T-cell (primary cell): ENCODE data around the gene SCYL1. TPM values are rescaled to one million over a fixed set of nuclear protein-coding genes. Genes with fewer than 3 reads are reported as not detected.

Experiments
- ATAC-seq, 4 experiments: fragments of 200-7000 bp in 3 of 4; fragments of 150-1000 bp in 1 of 4; cut with Tn5 transposase; replicated peaks in 1 of 4; 1 replicate in 3 of 4; 2 replicates in 1 of 4; pipeline ENCODE4 v1.10.0; 2021; ENCODE audit warnings: moderate library complexity in 3 of 4, mild to moderate bottlenecking in 2 of 4, moderate number of reproducible peaks in 1 of 4
- CTCF ChIA-PET, 2 donors: fragments of 300-600 bp; sonication (Branson Sonifier 250); formaldehyde crosslinking; loops; one replicate each; lab custom pipeline; 2022; ENCODE audit warnings: antibody characterized with exemption in 2 of 2; lab: Charles Lee
- POLR2A ChIA-PET, 2 donors: fragments of 300-600 bp; sonication (Branson Sonifier 250); formaldehyde crosslinking; loops; one replicate each; lab custom pipeline; 2022; ENCODE audit warnings: antibody characterized with exemption in 2 of 2; lab: Charles Lee
- DNase-seq, 35 experiments: peaks; one replicate each; pipeline versions ENCODE4 v3.0.0 to v3.0.0-alpha.2; 2013 to 2023
- H3K27ac ChIP-seq: one replicate; pipeline ENCODE4 v1.5.1; 2013; ENCODE audit warnings: low read length
- H3K27me3 ChIP-seq, 2 experiments: replicated peaks in 1 of 2; 1 replicate in 1 of 2; 2 replicates in 1 of 2; pipeline versions ENCODE4 v1.6.1 to v1.7.0; 2013; ENCODE audit warnings: low read length in 1 of 2, mixed read lengths in 1 of 2; ENCODE audit not compliant: control insufficient read depth in 2 of 2, insufficient read depth in 2 of 2; ENCODE audit errors: extremely low read depth in 1 of 2
- H3K36me3 ChIP-seq, 2 donors: 1 replicate in 1 of 2; 2 replicates in 1 of 2; pipeline versions ENCODE4 v1.6.1 to v1.7.0; 2013; ENCODE audit warnings: low read length in 1 of 2; ENCODE audit not compliant: control insufficient read depth in 2 of 2, insufficient read depth in 1 of 2; ENCODE audit errors: extremely low read depth in 1 of 2
- H3K4me1 ChIP-seq, 2 experiments: 1 replicate in 1 of 2; 2 replicates in 1 of 2; pipeline versions ENCODE4 v1.6.1 to v1.7.0; 2013; ENCODE audit warnings: low read length in 2 of 2, mixed read lengths in 1 of 2; ENCODE audit not compliant: insufficient read depth in 2 of 2, control insufficient read depth in 1 of 2; ENCODE audit errors: extremely low read depth in 1 of 2
- H3K4me3 ChIP-seq, 2 donors: 1 replicate in 1 of 2; 2 replicates in 1 of 2; pipeline versions ENCODE4 v1.5.1 to v1.7.0; 2013; ENCODE audit warnings: mild to moderate bottlenecking in 2 of 2, low read length in 1 of 2, moderate library complexity in 1 of 2; ENCODE audit not compliant: control insufficient read depth in 1 of 2; ENCODE audit errors: extremely low read depth in 1 of 2
- H3K9me3 ChIP-seq: 2 replicates; pipeline ENCODE4 v1.7.0; 2013
- H3K27ac Mint-ChIP-seq, 2 donors: one replicate each; pipeline ENCODE4 v1.8.0; 2020 to 2021; ENCODE audit warnings: mild to moderate bottlenecking in 2 of 2, mixed read lengths in 2 of 2
- H3K27me3 Mint-ChIP-seq, 2 donors: one replicate each; pipeline ENCODE4 v1.8.0; 2021 to 2022; ENCODE audit warnings: mixed read lengths in 2 of 2
- H3K36me3 Mint-ChIP-seq: one replicate; pipeline ENCODE4 v1.8.0; 2021; ENCODE audit warnings: mixed read lengths
- H3K4me1 Mint-ChIP-seq, 3 donors: one replicate each; pipeline ENCODE4 v1.8.0; 2020 to 2022; ENCODE audit warnings: mixed read lengths in 3 of 3, mild to moderate bottlenecking in 1 of 3
- H3K4me3 Mint-ChIP-seq, 3 donors: one replicate each; pipeline ENCODE4 v1.8.0; 2020 to 2022; ENCODE audit warnings: mild to moderate bottlenecking in 3 of 3, mixed read lengths in 3 of 3, moderate library complexity in 3 of 3
- H3K9me3 Mint-ChIP-seq, 3 donors: one replicate each; pipeline ENCODE4 v1.8.0; 2020 to 2022; ENCODE audit warnings: mixed read lengths in 3 of 3
- whole genome bisulfite sequencing: methylation state at CpG from one replicate; pipeline ENCODE4 v1.1.5; 2013; ENCODE audit warnings: missing lambda C conversion rate; ENCODE audit not compliant: insufficient coverage; 5-methylcytosine and 5-hydroxymethylcytosine counted together
- total RNA-seq, 35 experiments: library from RNA in 6 of 35; stranded (reverse) in 6 of 35; fragments of 120-200 nt in 1 of 35; gene quantifications; one replicate each; pipeline versions ENCODE4 v1.2.1 to v1.2.4 and lab custom pipeline; 2013 to 2026

SCYL1 gene
- total RNA-seq, 5 donors from 2014 or later (not counting 1 experiment from before 2014, with no cell fraction given) = 66.4 to 96.8 (median 76.8) TPM

DNA sequence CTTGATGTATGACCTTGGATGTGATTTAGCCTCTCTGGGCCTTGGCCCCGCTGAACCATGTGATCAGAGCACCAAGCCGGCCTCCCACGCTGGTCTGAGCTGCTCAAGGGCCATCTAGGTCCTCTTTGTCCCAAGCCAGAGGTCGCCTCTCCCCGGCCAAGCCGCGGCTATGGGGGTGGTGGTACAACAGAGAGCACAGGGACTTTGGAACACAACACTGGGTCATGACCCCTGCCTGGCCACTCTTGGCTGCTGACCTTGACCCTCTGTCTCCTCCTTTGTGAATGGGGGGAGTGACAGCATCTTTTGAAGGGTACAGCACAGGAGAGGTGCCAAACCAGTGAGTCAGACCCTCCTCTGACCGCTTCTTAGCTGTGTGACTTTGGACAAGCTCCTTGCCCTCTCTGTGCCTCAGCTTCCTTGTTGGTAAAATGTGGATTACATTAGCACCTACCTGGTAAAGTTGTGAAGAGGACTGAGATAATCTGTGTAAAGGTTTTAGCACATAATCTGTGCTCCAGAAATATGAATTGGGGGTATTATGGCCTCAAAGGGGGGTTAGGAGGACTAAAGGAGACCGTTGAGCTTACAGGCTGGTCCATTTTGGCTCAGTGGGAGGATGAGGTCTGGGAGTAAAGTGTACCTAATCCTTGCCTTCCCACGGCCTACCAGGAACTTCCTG lies 4.7 kb downstream of the SCYL1 start:
- H3K27ac Mint-ChIP-seq = peak overlapping the region; percentile 74
- Histone ChIP-seq H3K27me3 (no peaks in the 10 kb centered on the region), H3K9me3 (no peaks in the 10 kb centered on the region), H3K27ac (peak overlapping the region; percentile 47), H3K4me1 (peaks cover 15 to 36% of the 10 kb centered on the region in 2 experiments), H3K36me3 (peaks cover 17 to 61% of the 10 kb centered on the region in 2 donors), H3K4me3 (no peak overlapping the region)
- ChIA-PET CTCF (interaction anchor here in 1 of 2 donors (0.5 kb wide), 1 partner anchor 379 kb away, joined by 3 read pairs; no protein-coding TSS in a partner anchor), POLR2A (interaction anchor here in 1 of 2 donors (0.5 kb wide), 1 partner anchor 37 kb away, joined by 8 read pairs; no protein-coding TSS in a partner anchor)
- H3K36me3 Mint-ChIP-seq = peaks cover 31% of the 10 kb centered on the region
- no peaks in the 10 kb centered on the region for H3K27me3 Mint-ChIP-seq
- H3K4me3 Mint-ChIP-seq = no peak overlapping the region
- DNase-seq (no peak), ATAC-seq (no peak)
- WGBS = 93% methylated on average over 4 of the region's 10 CpGs
- no peaks in the 10 kb centered on the region for H3K9me3 Mint-ChIP-seq
- peaks cover 25 to 35% (median 32%) of the 10 kb centered on the region in 3 donors for H3K4me1 Mint-ChIP-seq

GRCh38 chr11:65530157-65530496 lies 5.2 kb downstream of the SCYL1 start:
- Histone ChIP-seq H3K4me3 (no peak overlapping the region), H3K36me3 (peaks cover 19 to 61% of the 10 kb centered on the region in 2 donors), H3K27ac (peak overlapping the region; percentile 47), H3K4me1 (peaks cover 15 to 36% of the 10 kb centered on the region in 2 experiments), H3K27me3 (no peaks in the 10 kb centered on the region), H3K9me3 (no peaks in the 10 kb centered on the region)
- H3K4me3 Mint-ChIP-seq = no peak overlapping the region
- CTCF ChIA-PET = no interaction called here
- WGBS = 64% methylated on average over 5 of the region's 5 CpGs
- peaks cover 23 to 35% (median 32%) of the 10 kb centered on the region in 3 donors for H3K4me1 Mint-ChIP-seq
- peaks cover 31% of the 10 kb centered on the region for H3K36me3 Mint-ChIP-seq
- no peaks in the 10 kb centered on the region for H3K9me3 Mint-ChIP-seq
- POLR2A ChIA-PET = interaction anchor here in 1 of 2 donors (0.5 kb wide), 1 partner anchor 36 kb away, joined by 8 read pairs; no protein-coding TSS in a partner anchor
- no peaks in the 10 kb centered on the region for H3K27me3 Mint-ChIP-seq
- peak overlapping the region; percentile 74 for H3K27ac Mint-ChIP-seq
- peak; percentile 39 to 76 (median 56) for ATAC-seq
- DNase-seq = peak in 9 of 35 experiments; percentile 26 to 60 (median 47)

DNA sequence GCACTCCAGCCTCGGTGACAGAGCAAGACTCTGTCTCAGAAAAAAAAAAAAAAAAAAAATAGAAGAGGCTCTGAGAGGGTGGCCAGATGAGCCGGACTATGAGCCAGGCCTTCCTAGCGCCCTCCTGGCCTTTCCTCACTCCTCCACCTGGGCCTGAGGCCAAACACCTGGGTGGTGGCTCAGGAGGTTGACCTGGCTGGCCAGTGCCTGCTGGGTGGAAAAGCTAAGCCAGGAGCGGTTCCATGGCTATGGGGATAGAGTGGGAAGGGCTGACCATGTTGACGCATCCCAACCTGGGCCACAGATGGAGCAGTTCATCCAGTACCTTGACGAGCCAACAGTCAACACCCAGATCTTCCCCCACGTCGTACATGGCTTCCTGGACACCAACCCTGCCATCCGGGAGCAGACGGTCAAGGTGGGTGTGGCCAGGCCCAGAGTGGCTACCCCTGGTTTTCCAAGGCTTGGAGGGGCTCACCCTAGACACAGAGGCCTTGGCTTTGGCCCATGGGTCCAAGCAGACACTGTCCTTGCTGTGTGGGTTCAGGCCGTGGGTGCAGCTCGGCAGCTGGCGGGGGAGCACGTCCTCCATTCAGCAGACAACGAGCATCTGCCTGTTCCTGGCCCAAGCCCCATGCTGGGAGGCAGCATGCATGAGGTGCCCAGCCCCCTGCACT lies 7.6 kb downstream of the SCYL1 start:
- peaks cover 28 to 69% of the 10 kb centered on the region in 2 donors for H3K36me3 ChIP-seq
- Mint-ChIP-seq H3K9me3 (no peaks in the 10 kb centered on the region), H3K36me3 (peaks cover 28% of the 10 kb centered on the region), H3K4me3 (no peak overlapping the region), H3K4me1 (peaks cover 14 to 17% (median 16%) of the 10 kb centered on the region in 3 donors), H3K27me3 (no peaks in the 10 kb centered on the region), H3K27ac (no peak overlapping the region)
- peaks cover 7 to 17% of the 10 kb centered on the region in 2 experiments for H3K4me1 ChIP-seq
- ChIA-PET CTCF (no interaction called here), POLR2A (no interaction called here)
- no peaks in the 10 kb centered on the region for H3K9me3 ChIP-seq
- no peak for ATAC-seq
- 96% methylated on average over 11 of the region's 15 CpGs for WGBS
- no peaks in the 10 kb centered on the region for H3K27me3 ChIP-seq
- no peak overlapping the region for H3K4me3 ChIP-seq
- no peak for DNase-seq
- no peak overlapping the region for H3K27ac ChIP-seq

GRCh38 chr11:65535102-65535501 lies 10.2 kb downstream of the SCYL1 start:
- WGBS = 95% methylated on average over 8 of the region's 9 CpGs
- Mint-ChIP-seq H3K27ac (no peak overlapping the region), H3K9me3 (no peaks in the 10 kb centered on the region), H3K4me1 (peaks cover 3% of the 10 kb centered on the region in 3 donors), H3K4me3 (no peak overlapping the region), H3K27me3 (no peaks in the 10 kb centered on the region), H3K36me3 (peaks cover 18% of the 10 kb centered on the region)
- Histone ChIP-seq H3K4me3 (no peak overlapping the region), H3K27ac (no peak overlapping the region), H3K9me3 (no peaks in the 10 kb centered on the region), H3K4me1 (peaks cover 1 to 13% of the 10 kb centered on the region in 2 experiments), H3K27me3 (no peaks in the 10 kb centered on the region), H3K36me3 (peaks cover 32 to 66% of the 10 kb centered on the region in 2 donors)
- DNase-seq (no peak), ATAC-seq (no peak)
- POLR2A ChIA-PET = no interaction called here
- CTCF ChIA-PET = no interaction called here

GRCh38 chr11:65536412-65537295 lies 11.8 kb downstream of the SCYL1 start:
- Mint-ChIP-seq H3K27ac (peak overlapping the region in 1 of 2 donors; percentile 76), H3K36me3 (peaks cover 9% of the 10 kb centered on the region), H3K9me3 (no peaks in the 10 kb centered on the region), H3K4me1 (peaks cover 6 to 9% (median 8%) of the 10 kb centered on the region in 3 donors), H3K27me3 (no peaks in the 10 kb centered on the region), H3K4me3 (no peak overlapping the region)
- Histone ChIP-seq H3K4me3 (no peak overlapping the region), H3K9me3 (no peaks in the 10 kb centered on the region), H3K4me1 (peaks cover 7 to 17% of the 10 kb centered on the region in 2 experiments), H3K36me3 (peaks cover 24 to 51% of the 10 kb centered on the region in 2 donors), H3K27ac (no peak overlapping the region), H3K27me3 (no peaks in the 10 kb centered on the region)
- ChIA-PET CTCF (interaction anchor here in 1 of 2 donors (0.6 kb wide), 1 partner anchor 590 kb away, joined by 8 read pairs; no protein-coding TSS in a partner anchor), POLR2A (no interaction called here)
- WGBS = 89% methylated on average over 7 of the region's 12 CpGs
- no peak for DNase-seq
- ATAC-seq = no peak

DNA sequence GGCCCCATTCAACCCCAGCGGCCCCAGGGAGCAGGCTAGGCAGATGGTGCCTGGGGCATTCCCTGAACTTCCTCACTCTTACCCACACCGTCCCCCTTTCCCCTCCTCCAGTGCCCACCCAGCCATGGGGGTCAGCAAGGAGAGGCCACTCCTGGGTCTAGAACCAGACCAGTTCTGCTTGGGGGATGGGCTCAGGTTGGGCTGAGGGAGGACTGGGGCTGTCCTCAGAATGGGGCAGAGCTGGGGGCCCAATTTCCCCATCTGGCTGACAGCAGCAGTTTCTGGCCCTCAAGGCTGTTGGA lies 12.4 kb downstream of the SCYL1 start:
- Mint-ChIP-seq H3K27ac (peak overlapping the region in 1 of 2 donors; percentile 61), H3K4me1 (peaks cover 12 to 13% (median 12%) of the 10 kb centered on the region in 3 donors)

More for the DNA sequence above, 12.4 kb downstream of the SCYL1 start:
- H3K36me3 Mint-ChIP-seq = peaks cover 9% of the 10 kb centered on the region
- Histone ChIP-seq H3K27me3 (no peaks in the 10 kb centered on the region), H3K36me3 (peaks cover 23 to 47% of the 10 kb centered on the region in 2 donors), H3K4me1 (peaks cover 8 to 21% of the 10 kb centered on the region in 2 experiments), H3K4me3 (no peak overlapping the region), H3K27ac (no peak overlapping the region), H3K9me3 (no peaks in the 10 kb centered on the region)
- no peak for DNase-seq
- ATAC-seq = no peak
- no peaks in the 10 kb centered on the region for H3K9me3 Mint-ChIP-seq
- ChIA-PET POLR2A (no interaction called here), CTCF (interaction anchor here (0.5 to 0.7 kb wide), 2 partner anchors 16 to 528 kb away, joined by 3 read pairs; no protein-coding TSS in a partner anchor)
- peak overlapping the region in 2 of 3 donors; percentile 21 to 36 for H3K4me3 Mint-ChIP-seq
- no peaks in the 10 kb centered on the region for H3K27me3 Mint-ChIP-seq
- no CpG with 5 or more reads among the region's 2 CpGs for WGBS
